Smooth muscle cell (in vitro differentiated cells): ENCODE measurements around the gene PTPRN2. TPM values are rescaled to one million over a fixed set of nuclear protein-coding genes. Genes with fewer than 3 reads are reported as not detected.

ENCODE experiments used
- DNase-seq: peaks from one replicate; lab custom pipeline; 2025; ENCODE audit not compliant: unreplicated experiment; lab: John Stamatoyannopoulos, UW
- H2AFZ ChIP-seq: fragments of 200-600 bp; sonication (generic); 2 replicates; pipeline ENCODE4 v1.6.0; 2016; ENCODE audit warnings: antibody characterized with exemption, low read depth, mild to moderate bottlenecking
- H3F3A ChIP-seq: fragments of 200-600 bp; sonication (generic); 2 replicates; pipeline ENCODE4 v1.6.0; 2017; ENCODE audit warnings: antibody characterized with exemption, low read depth
- H3K27ac ChIP-seq: fragments of 200-600 bp; sonication (generic); 2 replicates; pipeline ENCODE4 v1.5.1; 2016; ENCODE audit warnings: low read depth, mild to moderate bottlenecking
- H3K27me3 ChIP-seq: fragments of 200-600 bp; sonication (generic); 2 replicates; pipeline ENCODE4 v1.6.1; 2016; ENCODE audit warnings: low read depth, mild to moderate bottlenecking
- H3K36me3 ChIP-seq: fragments of 200-600 bp; sonication (generic); 2 replicates; pipeline ENCODE4 v1.5.1; 2016; ENCODE audit warnings: low read depth
- H3K4me1 ChIP-seq: fragments of 200-600 bp; sonication (generic); 2 replicates; pipeline ENCODE4 v1.5.1; 2016; ENCODE audit warnings: low read depth
- H3K4me2 ChIP-seq: fragments of 200-600 bp; sonication (generic); 2 replicates; pipeline ENCODE4 v1.6.0; 2016; ENCODE audit warnings: mild to moderate bottlenecking
- H3K4me3 ChIP-seq: fragments of 200-600 bp; sonication (generic); 2 replicates; pipeline ENCODE4 v1.5.1; 2016; ENCODE audit warnings: mild to moderate bottlenecking
- H3K79me2 ChIP-seq: fragments of 200-600 bp; sonication (generic); 2 replicates; pipeline ENCODE4 v1.6.0; 2016; ENCODE audit warnings: low read depth, mild to moderate bottlenecking
- H3K9ac ChIP-seq: fragments of 200-600 bp; sonication (generic); 2 replicates; pipeline ENCODE4 v1.6.0; 2016; ENCODE audit warnings: low read depth
- H3K9me3 ChIP-seq: fragments of 200-600 bp; sonication (generic); replicated peaks from 2 replicates; pipeline ENCODE4 v1.5.1; 2016; ENCODE audit warnings: low read depth
- H4K20me1 ChIP-seq: fragments of 200-600 bp; sonication (generic); 2 replicates; pipeline ENCODE4 v1.6.0; 2016; ENCODE audit warnings: low read depth
- CTCF ChIP-seq: fragments of 200-600 bp; sonication (generic); IDR thresholded peaks from 2 replicates; pipeline ENCODE4 v1.5.1; 2017; ENCODE audit warnings: borderline replicate concordance, mild to moderate bottlenecking, antibody characterized with exemption; ENCODE audit not compliant: insufficient read depth, poor library complexity, severe bottlenecking
- WGBS: methylation state at CpG from one replicate; pipeline ENCODE4 v1.1.7; 2016; ENCODE audit warnings: low lambda C conversion rate; 5-methylcytosine and 5-hydroxymethylcytosine counted together
- polyA plus RNA-seq: library from polyadenylated mRNA; unstranded; fragments of >200 nt; fragmentation: Nextera tagmentation; extraction: Ambion mirVana; gene quantifications from 2 replicates; pipeline ENCODE4 v1.2.1, GENCODE V29; 2016
- total RNA-seq: library from RNA; depleted of rRNA; stranded (reverse); fragments of >200 nt; gene quantifications from 2 replicates; pipeline ENCODE4 v1.2.3, GENCODE V29; 2014

The PTPRN2 gene
- total and polyA plus RNA-seq, 2 experiments from 2014 or later = 0.09 to 0.87 TPM

GRCh38 chr7:157955348-157955999, 632.1 kb downstream of the PTPRN2 start:
- WGBS = 63% methylated on average over 13 of the region's 13 CpGs
- H3K79me2 ChIP-seq = no peaks in the 10 kb centered on the region

GRCh38 chr7:157954901-157955300, 632.7 kb downstream of the PTPRN2 start:
- no peak for DNase-seq
- no peak overlapping the region for H3K9ac ChIP-seq
- WGBS = 83% methylated on average over 7 of the region's 7 CpGs
- H3K36me3 ChIP-seq = no peaks in the 10 kb centered on the region
- no peaks in the 10 kb centered on the region for H3F3A ChIP-seq
- no peak overlapping the region for H3K27ac ChIP-seq
- no peak overlapping the region for H3K4me2 ChIP-seq
- no peaks in the 10 kb centered on the region for H4K20me1 ChIP-seq
- no peaks in the 10 kb centered on the region for H3K27me3 ChIP-seq
- no peak for TF ChIP-seq CTCF
- H2AFZ ChIP-seq = no peak overlapping the region
- no peaks in the 10 kb centered on the region for H3K79me2 ChIP-seq
- H3K4me3 ChIP-seq = no peak overlapping the region
- peaks cover 12% of the 10 kb centered on the region for H3K4me1 ChIP-seq
- no peaks in the 10 kb centered on the region for H3K9me3 ChIP-seq

More at GRCh38 chr7:157955348-157955999, 632.1 kb downstream of the PTPRN2 start:
- no peak for TF ChIP-seq CTCF
- H3K9ac ChIP-seq = no peak overlapping the region
- H3K27me3 ChIP-seq = no peaks in the 10 kb centered on the region
- no peak overlapping the region for H3K27ac ChIP-seq
- no peaks in the 10 kb centered on the region for H4K20me1 ChIP-seq
- H3K4me3 ChIP-seq = no peak overlapping the region
- H3K4me1 ChIP-seq = peaks cover 12% of the 10 kb centered on the region
- no peaks in the 10 kb centered on the region for H3K36me3 ChIP-seq
- no peaks in the 10 kb centered on the region for H3K9me3 ChIP-seq
- no peak overlapping the region for H2AFZ ChIP-seq
- H3K4me2 ChIP-seq = no peak overlapping the region
- H3F3A ChIP-seq = no peaks in the 10 kb centered on the region
- no peak for DNase-seq

GRCh38 chr7:157952841-157953645, 634.6 kb downstream of the PTPRN2 start:
- Histone ChIP-seq H3K27ac (no peak overlapping the region), H3K9me3 (no peaks in the 10 kb centered on the region), H3K9ac (no peak overlapping the region), H4K20me1 (no peaks in the 10 kb centered on the region), H3F3A (no peaks in the 10 kb centered on the region), H3K4me1 (peaks cover 12% of the 10 kb centered on the region), H3K4me2 (no peak overlapping the region), H3K36me3 (no peaks in the 10 kb centered on the region), H3K27me3 (no peaks in the 10 kb centered on the region), H2AFZ (no peak overlapping the region), H3K4me3 (no peak overlapping the region), H3K79me2 (no peaks in the 10 kb centered on the region)
- 85% methylated on average over 25 of the region's 25 CpGs for WGBS
- no peak for DNase-seq
- TF ChIP-seq CTCF = no peak
